BJ (cell line): Measurements from ENCODE around the gene CHSY1. TPM values are rescaled to one million over a fixed set of nuclear protein-coding genes. Genes with fewer than 3 reads are reported as not detected.

Source experiments
- CTCF ChIA-PET: fragments of 350-600 bp; formaldehyde crosslinking; extraction: SDS; loops from one replicate; lab custom pipeline; 2021; ENCODE audit warnings: antibody characterized with exemption, inconsistent platforms; lab: Yijun Ruan, JAX
- POLR2A ChIA-PET: fragments of 300-600 bp; sonication (Branson Sonifier 250); formaldehyde crosslinking; extraction: SDS; loops from one replicate; lab custom pipeline; 2021; ENCODE audit warnings: antibody characterized with exemption; lab: Charles Lee
- DNase-seq: peaks from one replicate; pipeline ENCODE4 v3.0.0-alpha.2; 2011; ENCODE audit warnings: low read depth
- H3K27me3 ChIP-seq: 2 replicates; pipeline ENCODE4 v1.6.0; 2011; ENCODE audit warnings: low read length; ENCODE audit not compliant: control insufficient read depth, insufficient read depth
- H3K36me3 ChIP-seq: 2 replicates; pipeline ENCODE4 v1.5.1; 2011; ENCODE audit warnings: low read length; ENCODE audit not compliant: control insufficient read depth, insufficient read depth
- H3K4me3 ChIP-seq: 2 replicates; pipeline ENCODE4 v1.5.1; 2011; ENCODE audit warnings: low read depth, mild to moderate bottlenecking, control low read depth, low read length
- polyA minus RNA-seq: library from RNA; depleted of rRNA, polyadenylated mRNA; stranded (reverse); fragments of >200 nt; gene quantifications from 2 replicates; pipeline ENCODE4 v1.2.3, GENCODE V29; 2011; rRNA and poly(A)+ RNA removed
- polyA plus RNA-seq: library from polyadenylated mRNA; depleted of rRNA; stranded (reverse); fragments of >200 nt; gene quantifications from 2 replicates; pipeline ENCODE4 v1.2.3, GENCODE V29; 2011; rRNA removed
- TF ChIP-seq, protein P1 (sequence below): IDR thresholded peaks from 2 replicates; pipeline ENCODE4 v1.5.1; 2011; ENCODE audit warnings: low read depth, mild to moderate bottlenecking, control low read depth, inconsistent platforms, low read length, moderate library complexity; ENCODE audit not compliant: insufficient read depth

Gene CHSY1, protein sequence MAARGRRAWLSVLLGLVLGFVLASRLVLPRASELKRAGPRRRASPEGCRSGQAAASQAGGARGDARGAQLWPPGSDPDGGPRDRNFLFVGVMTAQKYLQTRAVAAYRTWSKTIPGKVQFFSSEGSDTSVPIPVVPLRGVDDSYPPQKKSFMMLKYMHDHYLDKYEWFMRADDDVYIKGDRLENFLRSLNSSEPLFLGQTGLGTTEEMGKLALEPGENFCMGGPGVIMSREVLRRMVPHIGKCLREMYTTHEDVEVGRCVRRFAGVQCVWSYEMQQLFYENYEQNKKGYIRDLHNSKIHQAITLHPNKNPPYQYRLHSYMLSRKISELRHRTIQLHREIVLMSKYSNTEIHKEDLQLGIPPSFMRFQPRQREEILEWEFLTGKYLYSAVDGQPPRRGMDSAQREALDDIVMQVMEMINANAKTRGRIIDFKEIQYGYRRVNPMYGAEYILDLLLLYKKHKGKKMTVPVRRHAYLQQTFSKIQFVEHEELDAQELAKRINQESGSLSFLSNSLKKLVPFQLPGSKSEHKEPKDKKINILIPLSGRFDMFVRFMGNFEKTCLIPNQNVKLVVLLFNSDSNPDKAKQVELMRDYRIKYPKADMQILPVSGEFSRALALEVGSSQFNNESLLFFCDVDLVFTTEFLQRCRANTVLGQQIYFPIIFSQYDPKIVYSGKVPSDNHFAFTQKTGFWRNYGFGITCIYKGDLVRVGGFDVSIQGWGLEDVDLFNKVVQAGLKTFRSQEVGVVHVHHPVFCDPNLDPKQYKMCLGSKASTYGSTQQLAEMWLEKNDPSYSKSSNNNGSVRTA
- polyA plus RNA-seq, result 17.7 and 24.3 TPM in 2 replicates
- 14.9 and 16.0 TPM in 2 replicates for polyA minus RNA-seq

DNA sequence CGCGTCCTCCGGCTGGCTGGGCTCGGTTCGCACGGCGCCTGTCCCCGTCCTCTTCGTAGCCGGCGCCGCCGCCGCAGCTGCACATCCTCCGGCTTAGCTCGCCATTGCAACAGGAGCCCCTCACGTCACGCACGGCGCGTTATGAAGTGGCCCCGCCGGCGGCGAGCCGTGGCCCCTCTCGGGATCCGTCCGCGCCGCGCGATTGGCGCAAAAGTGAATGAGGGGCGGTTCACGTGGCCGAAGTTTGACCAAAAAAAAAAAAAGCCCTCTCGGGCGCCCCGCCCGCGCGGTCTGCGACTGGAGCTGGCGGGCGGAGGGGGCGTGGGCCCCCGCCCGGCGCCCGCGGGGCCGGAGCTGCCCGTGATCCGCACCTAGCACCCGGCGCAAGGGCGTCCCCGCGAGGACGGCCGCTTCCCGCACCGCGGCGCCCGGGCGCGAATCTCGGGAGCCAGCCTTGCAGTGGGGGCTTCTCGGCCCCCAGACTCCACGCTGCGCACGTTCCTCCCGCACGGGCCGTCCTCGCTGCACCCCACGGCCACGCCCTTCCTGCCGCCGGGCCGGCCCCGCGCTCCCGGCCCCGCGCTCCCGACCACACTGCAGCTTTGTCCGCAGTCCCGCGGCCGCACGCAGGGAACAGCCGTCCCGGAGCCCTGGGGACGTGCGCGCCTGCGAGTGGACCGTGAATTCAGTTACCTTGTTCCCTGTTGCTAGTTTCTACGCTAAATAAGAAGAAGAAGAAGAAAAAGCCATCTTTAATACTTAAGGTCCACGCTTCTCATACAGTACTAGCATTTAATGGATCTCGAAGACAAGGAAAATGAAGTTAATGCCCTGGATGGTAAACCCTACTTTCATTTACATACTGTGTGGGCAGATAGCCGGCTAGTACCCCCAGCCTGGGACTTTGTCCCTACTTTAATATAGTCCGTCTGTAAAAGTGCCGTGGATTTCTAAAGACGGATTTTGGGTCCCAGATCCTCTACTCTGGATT is at the start of gene CHSY1:
Gene CHSY1, minus strand, starts transcription at position 219 of the 991 bp plus-strand sequence. CDS start 592 bp downstream, outside the sequence.
- H3K36me3 ChIP-seq, result no peaks in the 10 kb centered on the region
- CTCF ChIA-PET, result interaction anchor here (0.7 to 2.8 kb wide), 14 partner anchors 10 to 334 kb away, joined by 3 to 15 read pairs (median 5); no protein-coding TSS in a partner anchor

DNA sequence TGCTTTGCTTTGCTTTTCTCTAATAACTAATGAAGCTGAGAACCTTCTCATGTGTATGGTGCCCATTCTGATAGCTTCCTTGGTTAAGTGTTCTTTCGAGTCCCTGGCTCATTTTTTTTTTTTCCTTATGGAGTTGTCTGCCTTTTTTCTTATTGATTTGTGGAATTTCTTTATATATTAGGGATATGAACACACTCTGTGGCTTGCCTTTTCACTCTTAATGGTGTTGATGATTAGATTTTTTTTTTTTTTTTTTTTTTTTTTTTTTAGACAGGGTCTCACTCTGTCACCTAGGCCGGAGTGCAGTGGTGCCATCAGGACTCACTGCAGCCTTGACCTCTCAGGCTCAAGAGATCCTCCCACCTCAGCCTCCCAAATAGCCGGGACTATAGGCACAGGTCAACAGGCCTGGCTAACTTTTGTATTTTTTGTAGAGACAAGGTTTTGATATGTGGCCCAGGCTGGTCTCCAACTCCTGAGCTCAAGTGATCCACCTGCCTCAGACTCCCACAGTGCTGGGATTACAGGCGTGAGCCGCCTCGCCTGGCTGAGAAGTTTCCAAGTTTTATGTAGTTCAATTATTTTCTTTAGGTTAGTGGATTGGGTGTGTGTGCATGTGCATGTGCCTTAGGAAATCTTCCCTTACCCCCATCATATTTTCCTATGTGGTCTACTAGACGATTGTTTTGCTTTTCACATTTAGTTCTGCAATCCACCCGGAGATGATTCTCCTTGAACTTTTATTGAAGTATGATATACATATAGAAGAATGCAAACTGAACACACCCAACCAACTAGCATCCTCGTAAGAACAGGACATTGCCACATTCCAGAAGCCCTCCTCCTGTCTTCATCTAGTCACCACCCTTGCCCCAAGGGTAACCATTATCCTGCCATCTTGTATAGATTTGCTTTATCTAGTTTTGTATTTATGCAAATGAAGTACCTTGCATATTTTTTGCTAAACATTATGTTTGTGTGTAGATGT is 44.9 kb upstream of the CHSY1 start:
- CTCF ChIA-PET, result interaction anchor here (1.8 to 5.9 kb wide), 2 partner anchors 205 to 345 kb away, joined by 10 to 65 read pairs; no protein-coding TSS in a partner anchor
- TF ChIP-seq, protein P1, sequence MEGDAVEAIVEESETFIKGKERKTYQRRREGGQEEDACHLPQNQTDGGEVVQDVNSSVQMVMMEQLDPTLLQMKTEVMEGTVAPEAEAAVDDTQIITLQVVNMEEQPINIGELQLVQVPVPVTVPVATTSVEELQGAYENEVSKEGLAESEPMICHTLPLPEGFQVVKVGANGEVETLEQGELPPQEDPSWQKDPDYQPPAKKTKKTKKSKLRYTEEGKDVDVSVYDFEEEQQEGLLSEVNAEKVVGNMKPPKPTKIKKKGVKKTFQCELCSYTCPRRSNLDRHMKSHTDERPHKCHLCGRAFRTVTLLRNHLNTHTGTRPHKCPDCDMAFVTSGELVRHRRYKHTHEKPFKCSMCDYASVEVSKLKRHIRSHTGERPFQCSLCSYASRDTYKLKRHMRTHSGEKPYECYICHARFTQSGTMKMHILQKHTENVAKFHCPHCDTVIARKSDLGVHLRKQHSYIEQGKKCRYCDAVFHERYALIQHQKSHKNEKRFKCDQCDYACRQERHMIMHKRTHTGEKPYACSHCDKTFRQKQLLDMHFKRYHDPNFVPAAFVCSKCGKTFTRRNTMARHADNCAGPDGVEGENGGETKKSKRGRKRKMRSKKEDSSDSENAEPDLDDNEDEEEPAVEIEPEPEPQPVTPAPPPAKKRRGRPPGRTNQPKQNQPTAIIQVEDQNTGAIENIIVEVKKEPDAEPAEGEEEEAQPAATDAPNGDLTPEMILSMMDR, result no peak
- no peak for DNase-seq

More for the DNA sequence above, at the start of gene CHSY1:
- TF ChIP-seq, protein P1, result no peak
- Histone ChIP-seq H3K27me3 (no peaks in the 10 kb centered on the region), H3K4me3 (peak within 1 kb of the TSS; percentile 78)
- peak; percentile 58 for DNase-seq
- POLR2A ChIA-PET, result interaction anchor here (0.6 to 1.2 kb wide), 9 partner anchors 63 to 582 kb away, joined by 3 to 10 read pairs (median 8); no protein-coding TSS in a partner anchor

DNA sequence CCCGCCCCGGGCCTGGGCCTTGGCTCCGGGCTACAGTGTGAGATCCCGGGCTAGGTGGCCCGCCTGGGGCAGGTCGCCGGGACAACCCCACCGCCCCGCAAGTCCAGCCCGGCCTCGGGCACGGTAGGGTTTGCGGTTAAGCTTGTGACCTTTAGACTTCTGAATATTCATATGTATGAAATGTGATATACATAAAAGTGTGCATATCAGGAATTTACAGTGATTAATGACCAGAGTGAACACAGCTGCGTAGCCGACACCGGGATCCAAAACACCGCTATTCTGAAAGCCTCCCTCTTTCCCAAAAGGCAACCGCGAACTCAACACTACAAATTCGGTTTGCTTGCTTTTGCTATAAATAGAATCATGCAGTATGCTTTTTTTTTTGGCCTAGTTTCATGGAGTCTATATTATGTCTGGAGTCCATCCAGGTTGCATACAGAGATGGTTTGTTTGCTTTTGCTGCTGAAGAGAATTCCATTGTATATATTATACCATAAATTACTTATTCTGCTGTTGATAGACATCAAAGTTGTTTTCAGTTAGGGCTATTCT is 43.8 kb upstream of the CHSY1 start:
- CTCF ChIA-PET, result interaction anchor here (2.8 to 2.9 kb wide), 2 partner anchors 206 to 346 kb away, joined by 16 to 23 read pairs; no protein-coding TSS in a partner anchor
- POLR2A ChIA-PET, result no interaction called here
- no peak for DNase-seq
- peak overlapping the region; percentile 95 for H3K4me3 ChIP-seq
- TF ChIP-seq, protein P1, result no peak
- H3K27me3 ChIP-seq, result no peaks in the 10 kb centered on the region
- H3K36me3 ChIP-seq, result no peaks in the 10 kb centered on the region

More for the DNA sequence above, 44.9 kb upstream of the CHSY1 start:
- Histone ChIP-seq H3K4me3 (no peak overlapping the region), H3K27me3 (no peaks in the 10 kb centered on the region), H3K36me3 (no peaks in the 10 kb centered on the region)
- POLR2A ChIA-PET, result no interaction called here
